Bronchial epithelial cell (primary cell): ENCODE data around the gene CTNS. TPM values are rescaled to one million over a fixed set of nuclear protein-coding genes. Genes with fewer than 3 reads are reported as not detected.

ENCODE experiments used
- DNase-seq: peaks from one replicate; pipeline ENCODE4 v3.0.0-alpha.2; 2010; ENCODE audit warnings: low read depth
- FAIRE-seq: peaks from 2 replicates; lab custom pipeline; 2011; peaks lifted over from hg19 to GRCh38; lab: Jason Lieb, UNC
- H3K27me3 ChIP-seq: 2 replicates; pipeline ENCODE4 v1.5.1; 2011; ENCODE audit warnings: low read length; ENCODE audit not compliant: control insufficient read depth, insufficient read depth
- H3K36me3 ChIP-seq: 2 replicates; pipeline ENCODE4 v1.5.1; 2011; ENCODE audit warnings: low read length; ENCODE audit not compliant: control insufficient read depth, insufficient read depth
- H3K4me3 ChIP-seq: 2 replicates; pipeline ENCODE4 v1.5.1; 2011; ENCODE audit warnings: mild to moderate bottlenecking, low read depth, low read length, control low read depth
- total RNA-seq: library from RNA; depleted of rRNA; stranded (reverse); fragments of >200 nt; gene quantifications from 2 replicates; pipeline ENCODE4 v1.2.1, GENCODE V29; 2014
- TF ChIP-seq, protein P1 (sequence below): IDR thresholded peaks from 2 replicates; pipeline ENCODE4 v1.5.1; 2011; ENCODE audit warnings: mild to moderate bottlenecking, moderate library complexity, low read length, control low read depth, inconsistent platforms; ENCODE audit not compliant: insufficient read depth, severe bottlenecking

The CTNS gene
- total RNA-seq, 1 donor from 2014 or later, result 31.3 TPM

DNA sequence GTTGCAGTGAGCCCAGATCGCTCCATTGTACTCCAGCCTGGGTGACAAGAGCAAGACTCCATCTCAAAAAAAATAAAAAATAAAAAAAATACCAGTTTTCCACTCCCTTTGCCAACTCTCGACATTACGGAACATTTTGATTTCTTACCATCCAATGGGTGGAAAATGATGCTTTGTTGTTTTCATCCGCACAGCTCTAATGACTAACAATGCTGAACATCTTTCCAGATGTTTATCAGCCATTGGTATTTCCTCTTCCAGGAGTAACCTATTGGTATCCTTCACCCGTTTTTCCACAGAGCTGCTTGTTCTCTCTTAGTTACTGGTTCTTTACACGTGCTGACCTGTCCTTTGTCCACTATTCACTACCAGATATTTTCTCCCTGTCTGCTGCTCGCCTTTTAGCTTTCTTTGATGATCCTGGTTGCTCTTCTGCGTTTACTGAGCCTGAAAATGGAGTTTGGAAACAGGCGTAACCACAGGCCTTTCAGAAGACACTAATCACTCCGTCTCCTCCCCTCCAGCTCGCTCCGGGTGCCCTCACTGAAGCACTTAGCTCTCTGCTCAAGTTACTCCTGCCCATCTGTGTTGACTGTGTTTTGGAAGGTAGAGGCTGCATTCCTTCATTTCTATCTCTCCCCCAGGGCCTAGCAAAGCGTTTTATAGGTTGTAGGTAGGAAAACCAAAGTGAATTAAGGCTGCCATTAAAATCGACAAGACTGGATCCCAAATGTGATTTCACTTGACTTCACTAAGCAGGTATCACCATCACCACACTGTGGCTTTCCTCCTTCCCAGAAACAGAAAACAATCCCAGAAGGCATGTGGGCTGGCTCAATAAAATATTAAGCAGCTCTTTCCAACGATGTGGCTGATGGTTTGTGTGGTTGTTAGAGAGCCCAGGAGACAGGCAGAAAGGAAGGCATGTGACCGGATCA is 9.5 kb upstream of the CTNS start:
- peaks cover 24% of the 10 kb centered on the region for H3K36me3 ChIP-seq
- no peak for DNase-seq
- no peaks in the 10 kb centered on the region for H3K27me3 ChIP-seq
- no peak for FAIRE-seq
- TF ChIP-seq, protein P1, sequence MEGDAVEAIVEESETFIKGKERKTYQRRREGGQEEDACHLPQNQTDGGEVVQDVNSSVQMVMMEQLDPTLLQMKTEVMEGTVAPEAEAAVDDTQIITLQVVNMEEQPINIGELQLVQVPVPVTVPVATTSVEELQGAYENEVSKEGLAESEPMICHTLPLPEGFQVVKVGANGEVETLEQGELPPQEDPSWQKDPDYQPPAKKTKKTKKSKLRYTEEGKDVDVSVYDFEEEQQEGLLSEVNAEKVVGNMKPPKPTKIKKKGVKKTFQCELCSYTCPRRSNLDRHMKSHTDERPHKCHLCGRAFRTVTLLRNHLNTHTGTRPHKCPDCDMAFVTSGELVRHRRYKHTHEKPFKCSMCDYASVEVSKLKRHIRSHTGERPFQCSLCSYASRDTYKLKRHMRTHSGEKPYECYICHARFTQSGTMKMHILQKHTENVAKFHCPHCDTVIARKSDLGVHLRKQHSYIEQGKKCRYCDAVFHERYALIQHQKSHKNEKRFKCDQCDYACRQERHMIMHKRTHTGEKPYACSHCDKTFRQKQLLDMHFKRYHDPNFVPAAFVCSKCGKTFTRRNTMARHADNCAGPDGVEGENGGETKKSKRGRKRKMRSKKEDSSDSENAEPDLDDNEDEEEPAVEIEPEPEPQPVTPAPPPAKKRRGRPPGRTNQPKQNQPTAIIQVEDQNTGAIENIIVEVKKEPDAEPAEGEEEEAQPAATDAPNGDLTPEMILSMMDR, result no peak
- no peak overlapping the region for H3K4me3 ChIP-seq

DNA sequence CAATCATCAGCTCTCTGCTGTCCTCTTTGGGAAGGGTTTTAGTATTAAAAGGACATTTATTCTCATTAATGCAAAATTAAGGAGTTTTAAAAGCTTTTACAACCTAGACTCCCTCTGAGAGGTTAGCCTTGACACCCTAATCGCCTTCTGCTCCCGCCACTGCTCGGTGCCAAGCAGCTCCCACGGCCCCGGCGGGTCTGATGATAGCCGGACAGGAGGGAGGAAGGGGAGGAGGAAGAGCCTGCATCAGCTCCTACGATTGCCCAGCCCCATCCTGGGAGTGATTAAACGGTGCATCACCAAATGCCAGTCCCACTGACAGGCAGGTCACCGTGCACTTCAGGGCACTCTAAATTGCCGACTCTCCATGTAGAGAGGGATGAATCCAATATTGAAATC is 8.8 kb upstream of the CTNS start:
- DNase-seq (no peak), FAIRE-seq (no peak)
- TF ChIP-seq, protein P1, result no peak
- no peaks in the 10 kb centered on the region for H3K27me3 ChIP-seq
- H3K4me3 ChIP-seq, result no peak overlapping the region
- peaks cover 26% of the 10 kb centered on the region for H3K36me3 ChIP-seq

DNA sequence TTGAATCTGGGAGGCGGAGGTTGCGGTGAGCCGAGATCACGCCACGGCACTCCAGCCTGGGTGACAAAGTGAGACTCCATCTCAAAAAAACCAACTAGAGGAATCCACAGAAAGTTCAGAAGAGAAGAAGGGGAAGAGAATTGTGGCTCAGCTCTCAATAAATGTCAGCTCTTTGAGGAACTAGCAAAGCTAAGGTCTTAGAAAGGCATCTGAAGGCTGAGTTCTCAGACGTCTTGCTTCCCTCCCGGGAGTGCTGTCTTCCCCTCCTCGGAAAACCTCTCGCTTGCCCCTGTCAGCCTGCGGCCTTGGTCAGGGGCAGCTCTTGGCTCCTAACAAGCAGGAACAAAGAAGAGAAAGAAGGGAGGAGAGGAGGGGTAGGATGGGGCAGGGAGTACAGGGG is 5.8 kb upstream of the CTNS start:
- H3K27me3 ChIP-seq, result no peaks in the 10 kb centered on the region
- no peak for FAIRE-seq

DNA sequence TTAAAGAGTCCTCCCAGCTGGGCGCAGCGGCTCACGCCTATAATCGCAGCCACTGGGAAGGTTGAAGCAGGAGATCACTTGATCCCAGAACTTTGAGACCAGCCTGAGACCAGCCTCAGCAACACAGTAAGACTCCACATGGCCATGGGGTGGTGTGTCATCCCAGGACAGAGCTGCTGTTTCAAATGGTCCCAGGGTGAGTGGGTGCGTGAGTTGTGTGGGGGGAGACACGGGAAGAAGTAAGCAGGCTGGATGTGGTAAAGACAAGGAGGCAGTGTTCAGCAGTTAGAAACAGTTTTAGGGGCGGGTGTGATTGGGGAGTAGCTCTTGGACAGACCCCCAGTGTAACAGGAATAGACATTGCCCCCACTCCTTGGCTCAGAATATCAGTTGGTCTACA is 4.3 kb upstream of the CTNS start:
- DNase-seq (no peak), FAIRE-seq (no peak)
- no peak overlapping the region for H3K4me3 ChIP-seq
- H3K36me3 ChIP-seq, result peaks cover 10% of the 10 kb centered on the region
- TF ChIP-seq, protein P1, result no peak
- H3K27me3 ChIP-seq, result no peaks in the 10 kb centered on the region

More for the DNA sequence above, 5.8 kb upstream of the CTNS start:
- peaks cover 10% of the 10 kb centered on the region for H3K36me3 ChIP-seq
- TF ChIP-seq, protein P1, result no peak
- no peak for DNase-seq
- no peak overlapping the region for H3K4me3 ChIP-seq

DNA sequence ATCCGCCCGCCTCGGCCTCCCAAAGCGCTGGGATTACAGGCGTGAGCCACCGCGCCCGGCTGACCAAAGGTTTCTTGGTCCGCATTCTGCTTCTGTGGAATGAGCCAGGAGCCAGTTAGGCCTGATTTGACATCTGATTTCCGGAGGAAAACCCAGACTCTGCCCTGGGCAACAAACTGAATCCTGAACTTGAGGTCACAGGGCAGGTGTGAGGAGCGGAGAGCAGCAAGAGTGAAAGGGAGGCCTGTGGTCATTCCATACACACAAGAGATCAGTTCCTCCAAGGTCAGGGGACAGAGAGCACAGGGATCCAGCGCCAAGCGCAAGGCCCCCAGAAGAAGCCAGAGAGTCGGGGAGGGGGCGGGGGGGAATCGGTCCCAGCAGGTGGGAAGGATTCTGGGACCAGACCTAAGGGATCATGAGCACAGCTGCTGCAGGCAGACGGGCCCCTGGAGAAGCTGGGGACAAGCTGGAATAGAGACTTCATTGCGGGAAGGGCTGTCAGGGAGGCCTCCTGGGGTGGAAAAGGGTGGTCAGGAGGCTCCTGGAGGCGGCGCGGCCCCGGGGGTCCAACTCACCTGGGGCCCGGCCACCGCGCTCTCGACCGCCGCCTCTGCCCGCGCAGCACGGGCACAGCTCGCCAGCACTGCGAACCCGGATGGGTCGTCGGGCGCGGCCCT is 946 bp upstream of the CTNS start:
- TF ChIP-seq, protein P1, result no peak
- no peak for FAIRE-seq
- H3K4me3 ChIP-seq, result peak overlapping the region; percentile 95
- no peak for DNase-seq
- H3K36me3 ChIP-seq, result peaks cover 3% of the 10 kb centered on the region
- no peaks in the 10 kb centered on the region for H3K27me3 ChIP-seq
